Type B pancreatic cell (in vitro differentiated cells): Measurements from ENCODE around the gene FKBP1A. TPM values are rescaled to one million over a fixed set of nuclear protein-coding genes. Genes with fewer than 3 reads are reported as not detected.
A peak's percentile ranks its signal among the peaks of the same experiment; 100 is the strongest.

ENCODE experiments used
- DNase-seq: peaks from one replicate; pipeline ENCODE4 v3.0.0; 2021; ENCODE audit warnings: mixed read lengths; ENCODE audit not compliant: unreplicated experiment; ENCODE audit errors: extremely low spot score
- H3K27ac Mint-ChIP-seq: 2 replicates; pipeline ENCODE4 v1.8.0; 2021; ENCODE audit warnings: mild to moderate bottlenecking, mixed read lengths
- H3K27me3 Mint-ChIP-seq: 2 replicates; pipeline ENCODE4 v1.8.0; 2021; ENCODE audit warnings: mixed read lengths
- H3K36me3 Mint-ChIP-seq: 2 replicates; pipeline ENCODE4 v1.8.0; 2021; ENCODE audit warnings: mixed read lengths
- H3K4me1 Mint-ChIP-seq: one replicate; pipeline ENCODE4 v1.8.0; 2021; ENCODE audit warnings: mixed read lengths; ENCODE audit not compliant: unreplicated experiment
- H3K4me3 Mint-ChIP-seq: 2 replicates; pipeline ENCODE4 v1.8.0; 2021; ENCODE audit warnings: mild to moderate bottlenecking, mixed read lengths
- H3K9me3 Mint-ChIP-seq: 2 replicates; pipeline ENCODE4 v1.8.0; 2021; ENCODE audit warnings: mixed read lengths
- total RNA-seq: library from RNA; stranded (reverse); gene quantifications from 2 replicates; pipeline ENCODE4 v1.2.1, GENCODE V29; 2021; ENCODE audit warnings: low replicate concordance
- TF ChIP-seq, protein P1 (sequence below): fragments of 200-600 bp; sonication (generic); conservative IDR thresholded peaks from 2 replicates; pipeline ENCODE4 v1.5.0; 2021; ENCODE audit warnings: antibody characterized with exemption, mild to moderate bottlenecking

The FKBP1A gene
- total RNA-seq, 1 donor from 2014 or later, result 149 TPM

DNA sequence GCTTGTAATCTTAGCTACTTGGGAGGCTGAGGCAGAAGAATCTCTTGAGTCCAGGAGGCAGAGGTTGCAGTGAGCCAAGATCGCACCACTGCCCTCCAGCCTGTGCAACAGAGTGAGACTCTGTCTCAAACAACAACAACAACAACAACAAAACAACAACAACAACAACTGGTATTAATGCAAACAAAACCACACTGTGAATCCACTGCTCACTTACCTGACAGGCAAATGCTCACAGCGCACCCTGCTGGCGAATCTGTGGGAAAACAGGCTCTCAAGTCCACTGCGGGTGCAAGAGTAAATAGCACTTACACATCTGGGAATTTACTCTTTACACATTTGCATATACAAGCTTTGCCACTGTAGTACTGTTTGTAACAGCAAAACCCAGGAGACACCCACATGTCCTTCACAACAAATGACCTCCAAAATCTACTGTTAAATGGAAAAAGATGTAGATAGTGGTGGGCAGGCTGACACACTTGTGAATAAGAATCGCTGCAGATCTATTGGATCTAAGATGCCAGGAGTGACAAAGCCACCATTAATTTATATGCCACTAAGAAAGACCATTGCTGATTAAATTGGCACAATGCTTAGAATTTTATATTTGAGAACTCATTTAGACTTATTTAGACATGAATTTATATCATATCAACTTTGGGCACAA lies 44.5 kb upstream of the FKBP1A start:
- H3K4me1 Mint-ChIP-seq, result peaks cover 4% of the 10 kb centered on the region
- peaks cover 13% of the 10 kb centered on the region for H3K36me3 Mint-ChIP-seq
- no peak overlapping the region for H3K27ac Mint-ChIP-seq
- TF ChIP-seq, protein P1, sequence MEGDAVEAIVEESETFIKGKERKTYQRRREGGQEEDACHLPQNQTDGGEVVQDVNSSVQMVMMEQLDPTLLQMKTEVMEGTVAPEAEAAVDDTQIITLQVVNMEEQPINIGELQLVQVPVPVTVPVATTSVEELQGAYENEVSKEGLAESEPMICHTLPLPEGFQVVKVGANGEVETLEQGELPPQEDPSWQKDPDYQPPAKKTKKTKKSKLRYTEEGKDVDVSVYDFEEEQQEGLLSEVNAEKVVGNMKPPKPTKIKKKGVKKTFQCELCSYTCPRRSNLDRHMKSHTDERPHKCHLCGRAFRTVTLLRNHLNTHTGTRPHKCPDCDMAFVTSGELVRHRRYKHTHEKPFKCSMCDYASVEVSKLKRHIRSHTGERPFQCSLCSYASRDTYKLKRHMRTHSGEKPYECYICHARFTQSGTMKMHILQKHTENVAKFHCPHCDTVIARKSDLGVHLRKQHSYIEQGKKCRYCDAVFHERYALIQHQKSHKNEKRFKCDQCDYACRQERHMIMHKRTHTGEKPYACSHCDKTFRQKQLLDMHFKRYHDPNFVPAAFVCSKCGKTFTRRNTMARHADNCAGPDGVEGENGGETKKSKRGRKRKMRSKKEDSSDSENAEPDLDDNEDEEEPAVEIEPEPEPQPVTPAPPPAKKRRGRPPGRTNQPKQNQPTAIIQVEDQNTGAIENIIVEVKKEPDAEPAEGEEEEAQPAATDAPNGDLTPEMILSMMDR, result peak; percentile 91
- H3K4me3 Mint-ChIP-seq, result no peak overlapping the region
- no peaks in the 10 kb centered on the region for H3K27me3 Mint-ChIP-seq
- no peaks in the 10 kb centered on the region for H3K9me3 Mint-ChIP-seq
- DNase-seq, result peak; percentile 77

DNA sequence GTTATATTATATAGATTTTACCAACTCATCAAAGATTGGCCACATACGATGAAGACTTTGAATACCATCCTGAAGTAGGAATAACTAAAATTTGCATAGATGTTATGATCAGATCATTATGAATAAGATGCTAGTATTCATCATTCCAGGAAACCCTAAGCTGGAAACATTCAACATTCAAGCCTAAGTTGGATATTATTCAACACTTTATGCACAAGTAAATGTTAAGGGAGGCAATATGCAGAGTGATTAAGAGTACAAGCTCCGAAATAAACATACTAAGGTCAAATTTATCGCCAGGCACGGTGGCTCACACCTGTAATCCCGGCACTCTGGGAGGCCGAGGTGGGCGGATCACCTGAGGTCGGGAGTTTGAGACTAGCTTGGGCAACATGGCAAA lies 43.4 kb upstream of the FKBP1A start:
- H3K36me3 Mint-ChIP-seq, result peaks cover 4% of the 10 kb centered on the region
- peaks cover 6% of the 10 kb centered on the region for H3K27me3 Mint-ChIP-seq

DNA sequence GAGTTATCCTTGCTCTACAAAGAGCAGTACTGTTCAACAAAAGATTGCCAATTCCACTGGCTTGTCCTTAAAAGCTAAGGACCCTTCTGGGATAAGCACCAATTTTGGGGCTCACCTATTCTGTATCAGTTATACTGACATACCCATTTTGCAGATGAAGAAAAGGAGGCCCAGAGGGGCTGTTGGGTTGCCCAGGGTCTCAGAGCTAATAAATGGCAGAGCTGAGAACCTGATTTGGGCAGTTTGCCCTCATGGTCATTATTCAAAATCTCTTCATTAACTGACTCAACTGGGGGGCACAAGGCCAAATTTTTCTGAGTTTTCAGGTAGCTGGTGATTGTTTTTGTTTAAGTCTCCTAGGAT lies 42.5 kb upstream of the FKBP1A start:
- no peak overlapping the region for H3K27ac Mint-ChIP-seq
- peaks cover 4% of the 10 kb centered on the region for H3K4me1 Mint-ChIP-seq
- H3K9me3 Mint-ChIP-seq, result no peaks in the 10 kb centered on the region
- TF ChIP-seq, protein P1, result no peak
- peaks cover 9% of the 10 kb centered on the region for H3K27me3 Mint-ChIP-seq
- H3K4me3 Mint-ChIP-seq, result no peak overlapping the region
- no peak for DNase-seq
- H3K36me3 Mint-ChIP-seq, result peaks cover 4% of the 10 kb centered on the region

More for the DNA sequence above, 43.4 kb upstream of the FKBP1A start:
- TF ChIP-seq, protein P1, result no peak
- no peak for DNase-seq
- no peak overlapping the region for H3K27ac Mint-ChIP-seq
- no peaks in the 10 kb centered on the region for H3K9me3 Mint-ChIP-seq
- no peak overlapping the region for H3K4me3 Mint-ChIP-seq
- H3K4me1 Mint-ChIP-seq, result peaks cover 4% of the 10 kb centered on the region

DNA sequence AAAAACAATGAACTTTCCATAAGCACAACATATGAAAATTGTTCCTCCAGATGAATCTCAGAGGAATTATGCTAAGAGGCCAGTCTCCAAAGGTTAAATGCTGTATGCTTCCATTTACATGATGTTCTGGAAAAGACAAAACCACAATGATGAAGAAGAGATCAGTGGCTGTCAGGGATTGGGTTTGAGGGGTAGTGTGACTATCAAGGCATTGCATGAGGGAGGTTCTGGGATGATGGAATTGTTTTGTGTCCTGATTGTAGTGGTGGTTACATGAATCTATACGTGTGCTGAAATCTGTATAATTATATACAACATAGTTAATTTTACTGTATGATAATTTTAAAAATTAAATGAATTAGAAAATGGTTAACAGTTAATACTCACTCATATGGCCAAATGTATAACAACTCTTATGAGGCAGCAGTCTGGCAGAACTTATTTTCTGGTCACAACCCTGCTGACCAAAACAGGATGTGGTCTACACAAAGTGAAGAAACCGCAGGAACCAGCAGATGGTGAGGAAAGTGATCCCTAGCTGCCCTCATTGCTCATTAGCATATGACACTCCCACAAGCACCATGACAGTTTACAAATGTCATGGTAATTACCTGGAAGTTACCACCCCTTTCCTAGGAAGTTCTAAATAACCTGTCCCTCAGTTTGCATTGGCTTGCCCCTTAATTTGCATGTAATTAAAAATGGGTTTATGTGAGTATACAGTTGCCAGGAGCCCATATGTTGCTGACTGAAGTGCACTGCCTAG lies 41.9 kb upstream of the FKBP1A start:
- Mint-ChIP-seq H3K9me3 (no peaks in the 10 kb centered on the region), H3K4me1 (peaks cover 4% of the 10 kb centered on the region), H3K27me3 (peaks cover 9% of the 10 kb centered on the region), H3K4me3 (no peak overlapping the region), H3K36me3 (peaks cover 4% of the 10 kb centered on the region), H3K27ac (no peak overlapping the region)
- DNase-seq, result no peak
- TF ChIP-seq, protein P1, result no peak

DNA sequence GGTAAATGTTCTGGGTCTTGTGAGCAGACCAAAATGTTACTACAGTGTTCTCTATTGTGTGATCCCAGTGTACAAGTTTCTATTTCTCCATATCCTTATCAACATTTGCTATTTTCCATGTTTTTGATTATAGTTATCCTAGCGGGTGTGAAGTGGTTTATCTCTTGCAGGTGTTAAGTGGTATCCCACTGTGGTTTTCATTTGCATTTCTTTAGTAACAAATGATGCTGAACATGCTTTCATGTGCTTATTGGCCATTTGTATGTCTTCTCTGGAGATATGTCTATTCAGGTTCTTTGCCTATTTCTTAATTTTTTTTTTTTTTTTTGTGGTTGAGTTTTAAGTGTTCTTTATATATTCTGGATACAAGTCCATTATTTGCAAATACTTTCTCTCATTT lies 38.3 kb upstream of the FKBP1A start:
- TF ChIP-seq, protein P1, result no peak
- no peak for DNase-seq
- Mint-ChIP-seq H3K27ac (no peak overlapping the region), H3K4me1 (peaks cover 4% of the 10 kb centered on the region), H3K4me3 (no peak overlapping the region), H3K36me3 (peaks cover 4% of the 10 kb centered on the region), H3K9me3 (no peaks in the 10 kb centered on the region), H3K27me3 (peaks cover 9% of the 10 kb centered on the region)
